PFSK-1 (cell line): ENCODE results near the gene ANGPT4.

Experiments used
- FOXP2 ChIP-seq: optimal IDR thresholded peaks from 2 replicates; pipeline ENCODE3; 2011; ENCODE audit warnings: borderline replicate concordance, control low read depth, inconsistent platforms; ENCODE audit not compliant: insufficient read depth; ENCODE audit errors: extremely low read length, extremely low read depth
- POLR2AphosphoS5 ChIP-seq: IDR thresholded peaks from 2 replicates; pipeline ENCODE4 v1.6.1; 2012; ENCODE audit warnings: low read depth, mild to moderate bottlenecking, control low read depth, low read length, moderate library complexity
- TAF1 ChIP-seq: IDR thresholded peaks from 2 replicates; pipeline ENCODE4 v1.6.1; 2012; ENCODE audit warnings: low read length, control low read depth, borderline replicate concordance; ENCODE audit not compliant: insufficient read depth
- TF ChIP-seq, protein P1 (sequence below), 2 experiments: IDR thresholded peaks; 2 replicates each; pipeline versions ENCODE4 v1.6.1 to v1.8.0; 2011 to 2012; ENCODE audit warnings: low read depth in 2 of 2, low read length in 2 of 2, control low read depth in 1 of 2, inconsistent platforms in 1 of 2, mild to moderate bottlenecking in 1 of 2, moderate library complexity in 1 of 2; ENCODE audit not compliant: insufficient read depth in 1 of 2

DNA sequence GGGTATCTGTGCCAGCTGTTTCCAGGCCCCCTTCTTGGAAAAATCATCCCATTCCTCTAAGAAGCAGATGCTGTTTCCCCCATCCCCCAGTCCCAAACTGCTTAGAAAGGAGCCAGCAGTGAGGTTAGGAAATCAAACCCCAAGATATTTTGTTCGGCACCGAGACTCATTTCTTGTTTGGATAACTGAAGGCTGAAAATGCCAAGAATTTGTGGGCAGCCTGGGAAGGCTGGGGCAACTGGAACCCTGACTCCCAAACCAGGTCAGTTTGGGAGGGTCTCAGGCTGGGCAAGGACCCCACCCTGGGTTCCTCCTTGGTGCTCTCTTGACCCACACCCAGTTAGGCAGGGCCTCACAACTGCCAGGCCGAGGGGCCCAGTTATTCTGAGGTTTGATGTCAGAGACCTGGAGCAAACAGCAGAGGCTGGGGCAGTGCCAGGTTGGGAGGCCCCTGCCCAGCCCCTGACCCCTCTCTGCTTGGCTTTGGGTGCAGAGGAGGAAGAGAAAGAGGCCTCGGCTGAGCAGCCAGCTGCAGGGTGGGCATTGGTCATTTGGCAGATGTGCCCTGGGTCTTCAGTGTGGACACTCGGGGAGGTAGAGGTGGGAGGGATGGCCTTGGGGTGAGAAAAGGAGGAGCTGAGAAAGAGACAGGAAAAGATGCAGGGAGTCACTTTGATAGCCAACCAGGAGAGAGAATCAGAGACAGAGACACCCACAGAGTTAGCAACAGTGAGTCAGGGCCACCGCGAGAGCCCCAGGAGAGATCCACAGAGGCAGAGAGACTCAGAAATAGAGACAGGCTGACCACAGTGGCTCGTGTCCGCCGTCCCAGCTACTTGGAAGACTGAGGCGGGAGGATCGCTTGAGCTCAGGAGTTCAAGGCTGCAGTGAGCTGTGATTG is 5.0 kb downstream of the ANGPT4 start:
- TF ChIP-seq POLR2AphosphoS5 = no peak
- TF ChIP-seq TAF1 = no peak
- no peak for TF ChIP-seq FOXP2
- TF ChIP-seq, protein P1, sequence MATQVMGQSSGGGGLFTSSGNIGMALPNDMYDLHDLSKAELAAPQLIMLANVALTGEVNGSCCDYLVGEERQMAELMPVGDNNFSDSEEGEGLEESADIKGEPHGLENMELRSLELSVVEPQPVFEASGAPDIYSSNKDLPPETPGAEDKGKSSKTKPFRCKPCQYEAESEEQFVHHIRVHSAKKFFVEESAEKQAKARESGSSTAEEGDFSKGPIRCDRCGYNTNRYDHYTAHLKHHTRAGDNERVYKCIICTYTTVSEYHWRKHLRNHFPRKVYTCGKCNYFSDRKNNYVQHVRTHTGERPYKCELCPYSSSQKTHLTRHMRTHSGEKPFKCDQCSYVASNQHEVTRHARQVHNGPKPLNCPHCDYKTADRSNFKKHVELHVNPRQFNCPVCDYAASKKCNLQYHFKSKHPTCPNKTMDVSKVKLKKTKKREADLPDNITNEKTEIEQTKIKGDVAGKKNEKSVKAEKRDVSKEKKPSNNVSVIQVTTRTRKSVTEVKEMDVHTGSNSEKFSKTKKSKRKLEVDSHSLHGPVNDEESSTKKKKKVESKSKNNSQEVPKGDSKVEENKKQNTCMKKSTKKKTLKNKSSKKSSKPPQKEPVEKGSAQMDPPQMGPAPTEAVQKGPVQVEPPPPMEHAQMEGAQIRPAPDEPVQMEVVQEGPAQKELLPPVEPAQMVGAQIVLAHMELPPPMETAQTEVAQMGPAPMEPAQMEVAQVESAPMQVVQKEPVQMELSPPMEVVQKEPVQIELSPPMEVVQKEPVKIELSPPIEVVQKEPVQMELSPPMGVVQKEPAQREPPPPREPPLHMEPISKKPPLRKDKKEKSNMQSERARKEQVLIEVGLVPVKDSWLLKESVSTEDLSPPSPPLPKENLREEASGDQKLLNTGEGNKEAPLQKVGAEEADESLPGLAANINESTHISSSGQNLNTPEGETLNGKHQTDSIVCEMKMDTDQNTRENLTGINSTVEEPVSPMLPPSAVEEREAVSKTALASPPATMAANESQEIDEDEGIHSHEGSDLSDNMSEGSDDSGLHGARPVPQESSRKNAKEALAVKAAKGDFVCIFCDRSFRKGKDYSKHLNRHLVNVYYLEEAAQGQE (IDR thresholded peaks at IDR 0.05; ENCODE audit: insufficient read depth in 1 of 2, low read depth in 2 of 2, low read length in 2 of 2) = no peak
